ENCODE measurements around the gene SS18L1. TPM values are rescaled to one million over a fixed set of nuclear protein-coding genes. Genes with fewer than 3 reads are reported as not detected.

Gene SS18L1
- total and polyA plus RNA-seq, 2 experiments from 2014 or later: 6.5 to 32.6 TPM

- Mint-ChIP-seq H3K27ac (no peak overlapping the region), H3K27me3 (ENCODE audit: insufficient read depth, low read depth, poor library complexity) (peaks cover 3% of the 10 kb centered on the region), H3K9me3 (no peaks in the 10 kb centered on the region), H3K4me3 (no peak overlapping the region), H3K36me3 (ENCODE audit: low read depth) (peaks cover 22% of the 10 kb centered on the region), H3K4me1 (no peaks in the 10 kb centered on the region)
- Histone ChIP-seq H3K4me3 (no peak overlapping the region), H3K4me2 (no peak overlapping the region), H2AFZ (no peak overlapping the region), H3K79me2 (replicated peaks; ENCODE audit: insufficient read depth) (peaks cover under 1% of the 10 kb centered on the region), H3K9me2 (ENCODE audit: insufficient read depth) (no peaks in the 10 kb centered on the region), H3K4me1 (ENCODE audit: insufficient read depth) (no peaks in the 10 kb centered on the region), H3F3A (replicated peaks; ENCODE audit: low read depth) (no peaks in the 10 kb centered on the region), H4K20me1 (replicated peaks; ENCODE audit: insufficient read depth) (no peaks in the 10 kb centered on the region; the same call in 1 of the 2 replicates), H3K27ac (ENCODE audit: low read depth) (no peak overlapping the region), H3K36me3 (ENCODE audit: insufficient read depth) (no peaks in the 10 kb centered on the region; the same call in none of the 2 replicates), H3K27me3 (ENCODE audit: insufficient read depth) (no peaks in the 10 kb centered on the region)
- ATAC-seq (no peak), DNase-seq (ENCODE audit: low spot score) (no peak)
- TF ChIP-seq EZH2 (IDR thresholded peaks at IDR 0.05; ENCODE audit: low read depth, unreplicated experiment) (no peak), POLR2AphosphoS5 (IDR thresholded peaks at IDR 0.05; ENCODE audit: low read depth) (no peak), CREB1 (CRISPR knock-in tag; IDR thresholded peaks at IDR 0.05; ENCODE audit: low read depth) (no peak), ETS1 (IDR thresholded peaks at IDR 0.05) (no peak), JUNB (IDR thresholded peaks at IDR 0.05; ENCODE audit: unreplicated experiment) (no peak), NANOG (IDR thresholded peaks at IDR 0.05; ENCODE audit: borderline replicate concordance) (no peak), ZNF114 (CRISPR knock-in tag; IDR thresholded peaks at IDR 0.05) (no peak), ZNF331 (CRISPR knock-in tag; IDR thresholded peaks at IDR 0.05; ENCODE audit: low read depth) (no peak)
- TF ChIP-seq, protein P1, sequence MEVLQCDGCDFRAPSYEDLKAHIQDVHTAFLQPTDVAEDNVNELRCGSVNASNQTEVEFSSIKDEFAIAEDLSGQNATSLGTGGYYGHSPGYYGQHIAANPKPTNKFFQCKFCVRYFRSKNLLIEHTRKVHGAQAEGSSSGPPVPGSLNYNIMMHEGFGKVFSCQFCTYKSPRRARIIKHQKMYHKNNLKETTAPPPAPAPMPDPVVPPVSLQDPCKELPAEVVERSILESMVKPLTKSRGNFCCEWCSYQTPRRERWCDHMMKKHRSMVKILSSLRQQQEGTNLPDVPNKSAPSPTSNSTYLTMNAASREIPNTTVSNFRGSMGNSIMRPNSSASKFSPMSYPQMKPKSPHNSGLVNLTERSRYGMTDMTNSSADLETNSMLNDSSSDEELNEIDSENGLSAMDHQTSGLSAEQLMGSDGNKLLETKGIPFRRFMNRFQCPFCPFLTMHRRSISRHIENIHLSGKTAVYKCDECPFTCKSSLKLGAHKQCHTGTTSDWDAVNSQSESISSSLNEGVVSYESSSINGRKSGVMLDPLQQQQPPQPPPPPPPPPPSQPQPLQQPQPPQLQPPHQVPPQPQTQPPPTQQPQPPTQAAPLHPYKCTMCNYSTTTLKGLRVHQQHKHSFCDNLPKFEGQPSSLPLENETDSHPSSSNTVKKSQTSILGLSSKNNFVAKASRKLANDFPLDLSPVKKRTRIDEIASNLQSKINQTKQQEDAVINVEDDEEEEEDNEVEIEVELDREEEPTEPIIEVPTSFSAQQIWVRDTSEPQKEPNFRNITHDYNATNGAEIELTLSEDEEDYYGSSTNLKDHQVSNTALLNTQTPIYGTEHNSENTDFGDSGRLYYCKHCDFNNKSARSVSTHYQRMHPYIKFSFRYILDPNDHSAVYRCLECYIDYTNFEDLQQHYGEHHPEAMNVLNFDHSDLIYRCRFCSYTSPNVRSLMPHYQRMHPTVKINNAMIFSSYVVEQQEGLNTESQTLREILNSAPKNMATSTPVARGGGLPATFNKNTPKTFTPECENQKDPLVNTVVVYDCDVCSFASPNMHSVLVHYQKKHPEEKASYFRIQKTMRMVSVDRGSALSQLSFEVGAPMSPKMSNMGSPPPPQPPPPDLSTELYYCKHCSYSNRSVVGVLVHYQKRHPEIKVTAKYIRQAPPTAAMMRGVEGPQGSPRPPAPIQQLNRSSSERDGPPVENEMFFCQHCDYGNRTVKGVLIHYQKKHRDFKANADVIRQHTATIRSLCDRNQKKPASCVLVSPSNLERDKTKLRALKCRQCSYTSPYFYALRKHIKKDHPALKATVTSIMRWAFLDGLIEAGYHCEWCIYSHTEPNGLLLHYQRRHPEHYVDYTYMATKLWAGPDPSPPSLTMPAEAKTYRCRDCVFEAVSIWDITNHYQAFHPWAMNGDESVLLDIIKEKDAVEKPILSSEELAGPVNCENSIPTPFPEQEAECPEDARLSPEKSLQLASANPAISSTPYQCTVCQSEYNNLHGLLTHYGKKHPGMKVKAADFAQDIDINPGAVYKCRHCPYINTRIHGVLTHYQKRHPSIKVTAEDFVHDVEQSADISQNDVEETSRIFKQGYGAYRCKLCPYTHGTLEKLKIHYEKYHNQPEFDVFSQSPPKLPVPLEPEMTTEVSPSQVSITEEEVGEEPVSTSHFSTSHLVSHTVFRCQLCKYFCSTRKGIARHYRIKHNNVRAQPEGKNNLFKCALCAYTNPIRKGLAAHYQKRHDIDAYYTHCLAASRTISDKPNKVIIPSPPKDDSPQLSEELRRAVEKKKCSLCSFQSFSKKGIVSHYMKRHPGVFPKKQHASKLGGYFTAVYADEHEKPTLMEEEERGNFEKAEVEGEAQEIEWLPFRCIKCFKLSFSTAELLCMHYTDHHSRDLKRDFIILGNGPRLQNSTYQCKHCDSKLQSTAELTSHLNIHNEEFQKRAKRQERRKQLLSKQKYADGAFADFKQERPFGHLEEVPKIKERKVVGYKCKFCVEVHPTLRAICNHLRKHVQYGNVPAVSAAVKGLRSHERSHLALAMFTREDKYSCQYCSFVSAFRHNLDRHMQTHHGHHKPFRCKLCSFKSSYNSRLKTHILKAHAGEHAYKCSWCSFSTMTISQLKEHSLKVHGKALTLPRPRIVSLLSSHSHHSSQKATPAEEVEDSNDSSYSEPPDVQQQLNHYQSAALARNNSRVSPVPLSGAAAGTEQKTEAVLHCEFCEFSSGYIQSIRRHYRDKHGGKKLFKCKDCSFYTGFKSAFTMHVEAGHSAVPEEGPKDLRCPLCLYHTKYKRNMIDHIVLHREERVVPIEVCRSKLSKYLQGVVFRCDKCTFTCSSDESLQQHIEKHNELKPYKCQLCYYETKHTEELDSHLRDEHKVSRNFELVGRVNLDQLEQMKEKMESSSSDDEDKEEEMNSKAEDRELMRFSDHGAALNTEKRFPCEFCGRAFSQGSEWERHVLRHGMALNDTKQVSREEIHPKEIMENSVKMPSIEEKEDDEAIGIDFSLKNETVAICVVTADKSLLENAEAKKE (CRISPR knock-in tag; IDR thresholded peaks at IDR 0.05): no peak
Measured at GRCh38 chr20:62195075-62195405, 51.5 kb downstream of the SS18L1 start.
